H1 (cell line): ENCODE measurements around the gene ARID1B.

Experiments
- EZH2 ChIP-seq: fragments of 200-600 bp; sonication (generic); IDR thresholded peaks from 2 replicates; pipeline ENCODE4 v1.7.1; 2012; ENCODE audit warnings: low read depth, mild to moderate bottlenecking, moderate library complexity, low read length, inconsistent platforms; ENCODE audit not compliant: severe bottlenecking
- HDAC2 ChIP-seq, 2 experiments: fragments of 300-600 bp in 1 of 2; sonication (generic) in 1 of 2; IDR thresholded peaks; 2 replicates each; pipeline ENCODE4 v1.6.1; 2011 to 2012; ENCODE audit warnings: low read depth in 2 of 2, low read length in 2 of 2, mild to moderate bottlenecking in 2 of 2, moderate library complexity in 2 of 2, borderline replicate concordance in 1 of 2, inconsistent platforms in 1 of 2
- POLR2A ChIP-seq, 2 experiments: IDR thresholded peaks; 1 replicate in 1 of 2; 2 replicates in 1 of 2; pipeline ENCODE4 v1.6.1; 2011; ENCODE audit warnings: low read depth in 2 of 2, low read length in 2 of 2, mild to moderate bottlenecking in 2 of 2; ENCODE audit errors: control extremely low read depth in 1 of 2
- POLR2AphosphoS5 ChIP-seq: IDR thresholded peaks from 2 replicates; pipeline ENCODE4 v1.6.1; 2011; ENCODE audit warnings: low read depth, low read length
- RAD21 ChIP-seq, 2 experiments: IDR thresholded peaks in 1 of 2; conservative IDR thresholded peaks in 1 of 2; 2 replicates each; pipeline ENCODE4 v1.6.1; 2011; ENCODE audit warnings: low read depth in 2 of 2, low read length in 2 of 2, improper control_type of control experiment in 1 of 2, inconsistent platforms in 1 of 2, mild to moderate bottlenecking in 1 of 2, moderate library complexity in 1 of 2
- YY1 ChIP-seq: IDR thresholded peaks from 2 replicates; pipeline ENCODE4 v1.6.1; 2011; ENCODE audit warnings: low read depth, mild to moderate bottlenecking, low read length
- TF ChIP-seq, protein P1 (sequence below), 3 experiments: IDR thresholded peaks; 1 replicate in 2 of 3; 2 replicates in 1 of 3; pipeline versions ENCODE4 v1.5.1 to v1.6.1; 2011; ENCODE audit warnings: low read length in 3 of 3, mild to moderate bottlenecking in 3 of 3, inconsistent platforms in 2 of 3, low read depth in 1 of 3, moderate library complexity in 1 of 3; ENCODE audit not compliant: insufficient read depth in 1 of 3; ENCODE audit errors: control extremely low read depth in 1 of 3

- TF ChIP-seq RAD21 (IDR thresholded peaks at IDR 0.05 in 1 of 2, conservative IDR thresholded peaks at IDR 0.05 in 1 of 2; ENCODE audit: low read depth in 2 of 2, low read length in 2 of 2) (no peak), EZH2 (no peak), POLR2A (IDR thresholded peaks at IDR 0.05; ENCODE audit: control extremely low read depth in 1 of 2, low read depth in 2 of 2, low read length in 2 of 2) (no peak), POLR2AphosphoS5 (no peak), YY1 (no peak), HDAC2 (IDR thresholded peaks at IDR 0.05; ENCODE audit: borderline replicate concordance in 1 of 2, low read depth in 2 of 2, low read length in 2 of 2) (no peak)
- TF ChIP-seq, protein P1, sequence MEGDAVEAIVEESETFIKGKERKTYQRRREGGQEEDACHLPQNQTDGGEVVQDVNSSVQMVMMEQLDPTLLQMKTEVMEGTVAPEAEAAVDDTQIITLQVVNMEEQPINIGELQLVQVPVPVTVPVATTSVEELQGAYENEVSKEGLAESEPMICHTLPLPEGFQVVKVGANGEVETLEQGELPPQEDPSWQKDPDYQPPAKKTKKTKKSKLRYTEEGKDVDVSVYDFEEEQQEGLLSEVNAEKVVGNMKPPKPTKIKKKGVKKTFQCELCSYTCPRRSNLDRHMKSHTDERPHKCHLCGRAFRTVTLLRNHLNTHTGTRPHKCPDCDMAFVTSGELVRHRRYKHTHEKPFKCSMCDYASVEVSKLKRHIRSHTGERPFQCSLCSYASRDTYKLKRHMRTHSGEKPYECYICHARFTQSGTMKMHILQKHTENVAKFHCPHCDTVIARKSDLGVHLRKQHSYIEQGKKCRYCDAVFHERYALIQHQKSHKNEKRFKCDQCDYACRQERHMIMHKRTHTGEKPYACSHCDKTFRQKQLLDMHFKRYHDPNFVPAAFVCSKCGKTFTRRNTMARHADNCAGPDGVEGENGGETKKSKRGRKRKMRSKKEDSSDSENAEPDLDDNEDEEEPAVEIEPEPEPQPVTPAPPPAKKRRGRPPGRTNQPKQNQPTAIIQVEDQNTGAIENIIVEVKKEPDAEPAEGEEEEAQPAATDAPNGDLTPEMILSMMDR (IDR thresholded peaks at IDR 0.05; ENCODE audit: control extremely low read depth in 1 of 3, insufficient read depth in 1 of 3, low read depth in 1 of 3, low read length in 3 of 3) = no peak
Measured at GRCh38 chr6:157253699-157254098, 476.5 kb downstream of the ARID1B start.
